Hematopoietic multipotent progenitor cell treated with erythropoietin and hydrocortisone succinate and interleukin-3 and kit ligand, for 15 days (in vitro differentiated cells): ENCODE data around the gene MYO10.
"Not testable (repeated sequence)": the region's sequence is repeated elsewhere in the genome, so short reads cannot be mapped to it uniquely, and the experiment has no call there.

Experiments used
- DNase-seq: peaks from one replicate; pipeline ENCODE4 v3.0.0-alpha.2; 2015; ENCODE audit warnings: low spot score

Gene MYO10

DNA sequence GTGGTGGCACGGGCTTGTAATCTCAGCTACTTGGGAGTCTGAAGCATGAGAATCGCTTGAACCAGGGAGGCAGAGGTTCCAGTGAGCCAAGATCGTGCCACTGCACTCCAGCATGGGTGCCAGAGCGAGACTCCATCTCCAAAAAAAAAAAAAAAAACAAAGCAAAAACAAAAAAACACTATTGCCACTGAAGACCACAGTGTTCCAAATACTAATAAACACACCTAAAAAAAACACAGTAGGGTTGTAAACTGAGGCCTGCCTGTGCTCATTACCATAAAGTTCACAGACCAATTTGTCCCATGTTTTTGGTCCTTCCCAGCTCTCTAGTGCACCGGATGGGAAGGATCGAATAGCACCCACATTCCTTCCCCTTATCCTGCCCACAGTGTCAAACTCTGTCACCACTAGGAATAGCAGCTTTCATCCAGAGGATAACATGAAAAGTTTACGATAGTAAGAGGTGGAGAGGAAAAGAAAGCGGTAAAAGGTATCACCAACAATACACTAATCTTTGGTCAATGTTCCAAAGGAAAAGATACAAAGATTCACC is 49.2 kb downstream of the MYO10 start:
- no peak for DNase-seq

DNA sequence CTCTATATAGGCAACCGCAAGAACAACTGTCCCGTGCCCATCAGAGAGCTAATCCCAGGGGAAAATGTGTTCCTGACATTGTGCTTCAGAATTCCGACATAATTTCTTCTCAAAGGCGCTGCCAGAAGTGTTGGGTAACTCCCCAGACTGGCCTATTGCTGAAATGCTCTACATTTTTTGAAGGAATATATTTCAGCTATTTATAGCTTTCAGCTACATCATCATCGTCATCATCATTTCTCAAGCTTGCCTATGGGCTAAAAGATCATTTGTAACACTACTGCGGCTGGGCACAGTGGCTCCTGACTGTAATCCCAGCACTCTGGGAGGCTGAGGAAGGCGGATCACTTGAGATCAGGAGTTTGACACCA is 49.7 kb downstream of the MYO10 start:
- DNase-seq: no peak

DNA sequence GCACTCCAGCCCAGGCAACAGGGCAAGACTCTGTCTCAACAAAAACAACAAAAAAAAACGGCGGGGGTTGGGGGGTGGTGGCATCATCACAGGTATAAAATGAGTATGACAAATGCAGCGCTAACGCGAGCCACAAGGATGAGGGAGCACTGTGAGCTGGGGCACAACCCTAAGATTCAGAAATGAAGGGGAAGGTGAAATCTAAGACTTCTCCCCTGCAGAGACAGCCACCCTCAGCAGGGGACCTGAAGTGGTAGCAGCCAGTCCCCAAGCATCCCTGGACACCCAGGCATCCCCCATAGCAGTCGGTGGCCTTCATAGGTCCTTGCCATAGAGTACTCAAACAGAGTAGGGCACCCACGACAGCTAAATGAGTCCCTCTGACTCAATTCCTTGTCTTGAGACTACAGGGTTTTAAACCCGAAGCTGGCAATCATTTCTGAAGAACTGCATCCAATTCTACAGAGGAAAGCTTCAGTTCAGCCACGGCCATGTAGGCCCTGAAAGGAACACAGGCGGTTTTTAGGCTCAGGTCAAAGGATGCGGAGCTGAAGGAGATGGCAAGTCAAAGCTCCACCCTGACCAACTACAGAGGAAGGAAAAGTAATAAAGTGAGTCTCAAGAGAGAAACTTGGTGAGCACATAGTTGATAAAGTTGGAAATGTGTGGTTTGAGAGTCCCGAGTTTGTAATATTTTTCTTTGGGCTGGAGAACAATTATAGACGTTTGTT is 50.3 kb downstream of the MYO10 start:
- DNase-seq: no peak

DNA sequence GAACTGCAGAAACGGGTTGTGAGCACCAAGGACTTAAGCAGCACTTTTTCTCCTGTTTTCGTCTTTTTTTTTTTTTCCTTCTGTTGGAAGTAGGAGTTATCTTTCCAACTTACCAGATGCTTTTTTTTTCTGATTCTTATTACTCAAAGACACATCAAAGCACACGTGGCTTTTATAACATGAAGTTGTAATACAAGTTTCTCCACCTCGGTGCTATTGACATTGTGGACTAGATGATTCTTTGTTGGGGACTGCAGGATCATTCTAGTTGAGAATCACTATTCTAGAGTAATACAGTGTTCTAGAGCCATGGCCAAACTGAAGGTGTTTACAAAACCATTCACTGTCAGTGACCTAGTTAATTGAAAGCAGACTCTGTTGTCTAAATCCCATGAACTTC is 51.5 kb downstream of the MYO10 start:
- DNase-seq: no peak

DNA sequence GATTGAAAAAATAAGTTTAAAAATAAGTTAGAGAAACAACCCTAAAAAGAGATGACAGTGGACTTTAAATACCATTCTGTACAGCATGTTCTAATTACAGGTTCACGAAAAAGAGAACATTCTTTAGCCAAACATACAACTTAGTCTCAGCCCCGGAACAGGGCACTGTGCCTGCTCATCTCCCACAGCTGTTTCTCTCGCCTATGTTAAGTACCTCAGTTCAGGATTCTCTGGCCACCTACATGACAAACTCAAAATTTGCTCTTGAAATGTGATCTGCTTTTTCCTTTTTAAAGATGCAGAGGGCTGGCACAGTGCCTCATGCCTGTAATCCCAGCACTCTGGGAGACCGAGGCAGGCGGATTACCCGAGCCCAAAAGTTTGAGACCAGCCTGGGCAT is 52.3 kb downstream of the MYO10 start:
- no peak for DNase-seq

DNA sequence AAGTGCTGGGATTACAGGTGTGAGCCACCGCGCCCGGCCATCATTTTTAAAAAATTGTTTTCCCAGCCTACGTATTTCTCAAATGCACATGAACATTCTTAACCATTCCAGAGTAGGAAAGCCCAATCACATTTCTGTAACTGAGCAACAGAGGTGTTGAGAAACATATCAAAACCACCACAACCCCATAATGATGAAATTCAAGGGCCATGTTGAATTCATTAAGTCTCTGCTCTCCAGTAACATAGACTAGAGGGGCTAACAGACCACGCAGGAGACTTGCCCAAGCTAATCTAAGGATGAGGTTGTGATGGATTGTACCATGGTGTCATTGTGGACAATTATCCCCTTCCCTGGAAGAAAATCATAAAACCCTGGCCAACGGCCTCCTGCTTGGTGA is 52.9 kb downstream of the MYO10 start:
- DNase-seq: no peak

DNA sequence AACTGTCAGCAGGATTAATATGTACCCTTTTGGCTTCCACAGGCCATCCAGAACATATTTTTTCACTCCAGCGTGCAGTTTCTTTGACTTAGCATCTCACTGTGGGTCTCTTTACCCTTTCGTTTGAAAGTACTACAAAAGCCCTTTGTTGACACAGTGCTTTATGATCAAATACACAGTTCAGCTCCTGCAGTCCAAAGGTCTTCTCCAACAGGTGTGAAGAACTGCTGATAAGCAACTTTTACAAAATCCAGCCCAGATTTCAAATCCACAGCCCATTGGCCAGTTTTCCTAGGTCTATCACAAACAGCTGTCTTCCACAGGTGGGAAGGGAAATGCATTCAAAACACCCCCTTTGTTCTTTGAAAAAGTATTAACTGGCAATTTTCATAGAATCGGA is 54.8 kb downstream of the MYO10 start:
- DNase-seq: no peak

DNA sequence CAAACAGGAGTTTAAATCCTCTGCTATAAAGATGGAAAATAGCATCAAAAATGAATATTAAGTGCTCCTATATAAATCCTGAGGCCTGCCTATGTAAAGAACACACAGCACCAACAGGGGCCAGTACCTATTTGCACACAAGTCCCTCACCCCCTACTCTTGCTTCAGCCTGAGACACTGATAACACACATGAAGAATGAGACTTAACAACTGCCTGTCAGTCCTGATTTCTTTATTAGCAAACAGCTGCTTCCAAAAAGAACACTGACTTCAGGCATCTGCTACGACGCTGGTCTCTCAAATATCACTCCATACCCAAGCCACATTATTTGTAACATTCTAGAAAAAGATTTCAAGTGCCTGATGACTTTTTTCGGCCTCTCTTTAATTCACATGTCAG is 55.5 kb downstream of the MYO10 start:
- no peak for DNase-seq

DNA sequence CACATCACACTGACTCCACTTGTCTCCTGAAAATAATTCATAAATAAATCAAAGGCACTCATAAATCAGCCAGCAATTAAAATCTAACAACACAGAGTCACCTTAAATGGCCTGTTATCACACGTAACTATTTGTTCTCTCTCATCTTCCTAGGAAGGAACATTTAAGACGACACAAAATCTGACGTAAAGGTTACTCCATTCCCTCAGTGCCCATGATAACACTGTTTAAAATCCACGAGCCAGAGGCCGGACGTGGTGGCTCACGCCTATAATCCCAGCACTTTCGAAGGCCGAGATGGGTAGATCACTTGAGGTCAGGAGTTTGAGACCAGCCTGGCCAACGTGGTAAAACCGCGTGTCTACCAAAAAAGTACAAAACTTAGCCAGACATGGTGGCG is 56.4 kb downstream of the MYO10 start:
- no peak for DNase-seq

DNA sequence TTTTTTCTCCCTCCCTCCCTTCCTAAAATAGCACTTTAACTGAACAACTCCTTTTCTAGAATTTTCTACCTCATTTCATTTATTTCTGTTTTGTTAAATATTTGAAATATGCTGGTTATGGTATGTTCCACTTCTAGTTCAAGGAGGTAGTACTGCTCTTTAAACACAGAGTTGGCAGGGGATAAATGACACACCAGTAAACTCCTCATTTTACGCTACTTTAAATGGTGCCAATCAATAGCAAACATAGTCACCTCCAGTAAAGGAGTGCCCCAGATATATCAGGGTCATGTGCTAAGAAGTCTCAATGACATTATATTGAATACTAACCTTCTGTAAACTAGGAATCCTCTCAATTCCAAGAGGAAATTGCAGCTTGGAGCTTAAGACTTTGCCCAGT is 56.9 kb downstream of the MYO10 start:
- DNase-seq: no peak

DNA sequence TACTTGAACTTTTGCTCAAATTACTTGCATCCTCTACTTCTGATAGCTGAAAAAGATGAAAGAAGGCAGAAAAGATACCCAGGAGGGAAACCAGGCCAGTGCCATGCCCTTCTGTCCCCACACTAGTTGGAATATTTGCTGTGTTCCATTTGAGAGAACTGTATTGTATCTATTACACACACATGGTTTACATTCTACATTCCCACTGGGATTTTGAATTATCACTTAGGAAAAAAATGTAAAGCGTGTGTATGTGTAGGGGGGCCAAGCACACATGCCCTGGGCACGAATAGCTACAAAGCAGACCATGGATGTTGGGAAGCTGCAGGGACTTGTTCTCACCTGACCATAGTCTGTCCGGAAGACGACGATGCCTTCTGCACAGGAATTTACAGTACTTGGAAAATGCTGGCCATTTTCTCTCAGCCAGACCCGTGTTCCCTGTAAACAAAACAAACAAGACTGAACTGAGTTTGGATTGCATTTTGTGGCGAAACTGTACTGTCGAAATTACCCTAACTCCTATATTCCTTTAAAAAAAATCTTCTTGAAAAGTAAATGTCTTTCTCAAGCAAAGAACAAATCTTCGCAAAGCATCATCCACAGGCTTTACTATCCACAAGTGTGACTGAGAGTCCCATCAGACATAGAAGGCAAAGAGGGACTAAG is 58.7 kb downstream of the MYO10 start:
- no peak for DNase-seq

DNA sequence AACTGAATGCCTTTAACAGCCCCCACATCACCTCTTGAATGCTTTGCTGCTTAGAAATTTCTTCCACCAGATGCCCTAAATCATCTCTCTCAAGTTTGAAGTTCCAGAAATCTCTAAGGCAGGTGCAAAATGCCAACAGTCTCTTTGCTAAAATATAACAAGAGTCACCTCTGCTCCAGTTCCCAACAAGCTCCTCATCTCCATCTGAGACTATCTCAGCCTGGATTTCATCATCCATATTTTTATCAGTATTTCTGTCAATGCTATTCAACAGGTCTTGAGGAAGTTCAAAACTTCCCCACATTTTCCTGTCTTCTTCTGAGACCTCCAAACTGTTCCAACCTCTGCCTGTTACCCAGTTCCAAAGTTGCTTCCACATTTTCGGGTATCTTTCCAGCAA is 61.7 kb downstream of the MYO10 start:
- DNase-seq: not testable (repeated sequence)

DNA sequence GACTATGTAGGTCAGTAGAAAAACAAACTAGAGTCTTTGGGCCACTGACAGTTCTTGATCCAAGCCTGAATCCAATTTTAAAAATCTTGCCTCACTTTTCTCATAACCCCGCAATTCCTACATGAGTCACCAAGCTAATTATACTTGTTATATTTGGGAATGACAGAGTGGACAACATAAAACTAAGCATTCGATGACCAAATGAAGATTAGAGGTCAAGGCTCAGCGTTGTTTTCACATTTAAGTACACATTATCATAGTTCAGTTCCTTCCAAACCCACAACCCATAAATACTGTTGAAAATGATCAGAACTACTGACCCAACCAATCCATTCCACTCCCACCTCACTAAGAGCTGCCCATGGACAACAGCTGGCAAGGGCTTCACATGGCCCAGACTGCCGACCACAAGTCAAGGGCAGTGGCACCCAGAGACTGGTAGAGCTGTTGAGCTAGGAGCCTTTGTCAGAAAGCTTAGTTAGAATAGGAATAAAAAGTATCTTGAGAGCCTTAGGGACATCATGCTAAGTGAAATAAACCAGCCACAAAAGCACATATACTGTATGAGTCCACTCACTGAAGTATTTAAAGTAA is 64.2 kb downstream of the MYO10 start:
- DNase-seq: no peak

DNA sequence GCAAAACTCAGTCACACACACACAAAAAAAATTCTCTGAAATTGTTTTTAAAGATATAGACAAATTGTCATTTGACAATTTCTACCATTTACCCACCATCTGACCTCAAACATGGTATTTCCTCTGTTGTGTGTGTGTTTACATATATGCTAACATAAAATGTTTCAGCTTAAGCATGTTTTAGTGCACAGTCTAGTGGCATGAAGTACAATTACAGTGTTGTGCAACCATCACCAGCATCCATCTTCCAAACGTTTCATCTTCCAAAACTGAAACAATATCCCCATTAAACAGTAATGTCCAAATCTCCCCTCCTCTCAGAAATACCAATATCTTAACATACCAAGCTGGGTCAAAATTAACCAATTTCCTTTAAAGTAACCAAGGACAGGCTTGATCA is 65.2 kb downstream of the MYO10 start:
- no peak for DNase-seq

DNA sequence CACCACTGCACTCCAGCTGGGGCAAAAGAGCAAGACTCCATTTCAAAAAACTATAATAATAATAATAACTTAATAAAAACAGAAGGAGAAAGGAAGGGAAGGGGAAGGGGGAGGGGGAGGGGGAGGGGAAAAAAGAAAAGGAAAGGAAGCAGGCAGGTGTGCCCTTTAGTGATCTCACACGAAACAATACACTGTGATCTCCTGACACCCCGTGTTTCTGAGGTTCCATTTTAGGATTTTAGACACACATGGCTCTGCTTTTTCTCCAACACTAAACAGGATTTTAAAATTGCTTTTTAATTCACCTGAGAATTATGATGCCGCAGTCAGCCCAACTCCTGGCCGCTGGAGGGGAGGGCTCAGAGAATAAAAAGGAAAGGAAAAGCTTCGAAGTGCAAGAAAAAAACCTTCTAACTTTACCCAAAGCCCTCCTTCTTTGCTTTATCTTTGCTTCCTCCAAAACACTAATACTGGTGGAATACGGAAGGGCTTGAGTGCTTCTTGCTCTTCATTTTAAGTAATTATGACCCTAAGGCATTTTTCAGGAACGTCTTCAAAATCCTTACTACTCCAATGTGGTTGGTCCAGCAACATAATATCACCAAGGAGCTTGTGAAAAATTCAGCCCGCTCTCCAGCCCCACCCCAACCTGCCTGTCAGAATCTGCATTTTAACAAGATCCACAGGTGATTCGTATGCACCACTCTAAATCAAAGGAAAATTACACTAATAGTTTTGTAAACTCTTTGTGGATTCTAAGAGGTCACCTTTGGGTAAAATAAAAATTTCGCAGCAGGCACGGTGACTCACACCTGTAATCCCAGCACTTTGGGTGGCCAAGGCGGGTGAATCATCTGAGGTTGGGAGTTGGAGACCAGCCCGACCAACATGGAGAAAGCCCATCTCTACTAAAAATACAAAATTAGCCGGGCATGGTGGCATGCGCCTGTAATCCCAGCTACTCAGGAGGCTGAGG is 66.0 kb downstream of the MYO10 start:
- no peak for DNase-seq

DNA sequence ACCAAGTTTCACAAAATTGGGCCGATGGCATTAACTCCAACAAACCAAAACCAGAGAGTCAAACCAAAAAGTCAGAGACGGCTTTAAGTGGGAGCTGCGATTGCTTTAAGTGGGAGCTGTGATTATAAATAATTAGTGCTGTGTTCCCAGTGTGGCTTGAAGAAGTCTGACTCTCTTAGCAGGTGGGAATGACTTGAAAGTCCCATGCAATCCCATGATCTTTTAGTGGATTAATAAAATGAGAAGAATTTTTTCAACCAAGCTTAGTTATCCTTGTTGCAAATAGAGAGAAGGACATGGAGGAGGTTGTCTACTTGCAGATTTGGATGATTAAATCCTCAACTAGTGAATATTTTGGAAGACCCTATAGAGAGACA is 68.5 kb downstream of the MYO10 start:
- no peak for DNase-seq

DNA sequence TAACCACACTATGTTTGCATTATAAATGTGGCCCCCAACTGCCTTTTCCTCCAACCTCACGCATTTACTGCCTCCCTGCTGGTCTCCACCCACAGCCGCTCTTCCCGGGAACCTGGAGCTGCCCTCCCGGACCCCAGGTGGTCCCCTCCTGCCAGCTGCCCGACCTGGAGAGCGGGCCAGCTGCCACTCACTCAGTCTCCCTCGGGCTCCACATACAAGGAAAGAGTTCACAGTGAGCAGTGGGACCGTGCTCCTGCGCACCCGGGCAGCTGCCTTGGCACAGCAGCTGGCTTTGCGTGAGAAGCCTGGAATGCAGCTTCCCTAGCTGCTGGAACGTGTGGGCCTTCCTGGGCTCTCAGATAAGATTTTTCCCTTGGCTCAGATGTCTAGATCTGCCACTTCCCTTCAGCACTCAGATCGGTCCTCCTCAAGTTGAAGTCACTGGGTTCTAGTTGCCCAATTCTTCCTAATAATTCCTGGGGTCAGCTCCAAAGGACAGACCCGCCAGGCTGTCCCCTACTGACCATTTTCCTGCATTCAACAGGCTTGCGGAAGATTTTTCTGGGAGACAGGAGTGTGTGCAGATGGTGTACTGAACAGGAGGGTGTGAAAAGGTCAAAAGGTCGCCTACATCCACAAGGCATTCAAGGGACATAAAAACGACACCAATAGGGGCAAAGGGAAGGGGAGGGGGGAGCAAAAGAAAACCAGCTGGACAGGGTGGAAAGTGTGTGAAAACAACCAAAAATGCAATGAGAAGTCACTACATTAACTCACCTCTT is 69.1 kb downstream of the MYO10 start:
- DNase-seq: no peak

DNA sequence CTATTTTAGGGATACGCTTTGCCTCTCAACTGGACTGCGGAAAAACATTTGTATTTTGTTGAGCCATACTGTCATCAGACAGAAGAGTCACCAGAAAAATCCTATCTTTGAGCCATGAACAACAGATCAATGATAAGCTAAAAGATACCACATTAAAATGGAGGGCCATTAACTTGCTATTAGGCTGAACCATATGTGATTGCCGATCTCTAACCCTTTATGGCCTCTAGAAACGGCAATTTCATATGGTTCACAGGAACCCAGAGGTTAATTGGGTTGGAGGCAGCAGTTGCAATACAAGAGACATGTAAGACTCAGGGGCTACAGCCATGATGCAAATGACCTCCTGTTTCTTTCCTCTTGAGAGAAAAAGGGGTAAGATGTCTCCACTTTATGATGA is 69.8 kb downstream of the MYO10 start:
- no peak for DNase-seq

DNA sequence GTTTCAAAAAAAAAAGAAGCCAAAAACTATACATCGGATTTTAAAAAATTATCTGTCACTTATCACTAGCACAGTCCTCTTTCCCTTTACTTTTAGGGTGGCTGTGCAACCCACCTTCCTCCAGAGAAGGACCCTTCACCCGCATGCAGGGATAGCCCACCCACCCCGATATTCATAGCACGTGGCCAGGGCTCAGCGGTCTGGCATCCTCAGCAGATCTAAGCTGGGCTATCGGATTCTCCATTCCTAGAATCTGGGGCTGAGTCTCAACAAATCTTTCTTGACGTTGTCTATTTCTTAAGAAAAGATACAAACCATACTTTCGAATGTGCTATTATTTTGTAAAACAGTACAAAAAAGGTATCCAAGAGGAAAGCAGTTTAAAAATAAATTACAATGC is 70.9 kb downstream of the MYO10 start:
- DNase-seq: no peak

DNA sequence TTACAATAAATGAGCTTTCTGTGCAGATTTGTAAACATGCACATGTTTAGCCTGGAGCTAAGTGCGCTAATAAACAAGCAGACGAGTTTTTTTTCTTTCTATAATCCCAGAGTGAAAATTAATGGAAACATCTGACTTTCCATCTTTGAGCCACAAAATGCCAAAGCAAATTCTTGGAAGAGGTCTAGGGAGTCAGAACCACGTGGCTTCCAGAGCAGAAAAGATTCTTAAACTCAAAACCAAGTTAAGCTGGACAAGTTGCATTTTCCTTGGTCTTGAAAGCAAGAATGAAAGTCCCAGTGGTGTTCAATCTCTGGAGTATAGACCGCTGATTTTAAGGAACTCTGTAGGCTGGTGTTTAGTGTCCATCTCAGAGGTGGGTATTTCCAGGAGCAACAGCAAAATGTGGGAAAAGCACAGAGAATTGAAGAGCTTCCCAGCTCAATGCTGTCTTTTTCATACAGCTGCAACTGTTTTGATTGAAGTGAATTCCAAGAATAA is 71.4 kb downstream of the MYO10 start:
- no peak for DNase-seq

DNA sequence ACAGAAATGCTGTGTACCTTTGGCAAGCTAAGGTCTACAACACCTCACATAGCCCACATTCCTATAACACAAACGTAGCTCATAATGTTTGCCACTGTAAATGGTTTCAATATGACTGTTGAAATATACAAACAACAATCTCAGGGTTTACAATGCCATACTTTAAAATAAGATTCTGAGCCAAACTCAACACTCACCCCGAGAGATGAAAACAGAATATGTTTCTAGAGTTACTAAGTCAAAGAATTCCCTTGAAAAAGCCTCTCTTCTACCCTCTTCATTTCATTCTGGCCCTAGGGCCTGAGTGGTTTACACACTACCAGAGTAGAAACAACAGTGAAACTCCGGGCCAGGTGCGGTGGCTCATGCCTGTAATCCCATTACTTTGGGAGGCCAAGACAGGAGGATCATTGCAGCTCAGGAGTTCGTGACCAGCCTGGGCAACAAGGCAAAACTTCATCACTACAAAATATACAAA is 72.6 kb downstream of the MYO10 start:
- DNase-seq: no peak
